CD4-positive, alpha-beta T cell (primary cell): ENCODE results near the gene TREX2. TPM values are rescaled to one million over a fixed set of nuclear protein-coding genes. Genes with fewer than 3 reads are reported as not detected.

Experiments used
- ATAC-seq: fragments of 200-7000 bp; cut with Tn5 transposase; one replicate; pipeline ENCODE4 v1.10.0; 2022; ENCODE audit warnings: mild to moderate bottlenecking; ENCODE audit not compliant: poor library complexity
- CTCF ChIA-PET: fragments of 350-600 bp; sonication (Branson Sonifier 250); formaldehyde crosslinking; loops from one replicate; lab custom pipeline; 2021; ENCODE audit warnings: antibody characterized with exemption, inconsistent platforms; lab: Charles Lee
- POLR2A ChIA-PET: fragments of 350-600 bp; sonication (Branson Sonifier 250); formaldehyde crosslinking; loops from one replicate; lab custom pipeline; 2021; ENCODE audit warnings: antibody characterized with exemption, inconsistent platforms; lab: Charles Lee
- DNase-seq, 14 experiments: peaks; one replicate each; pipeline ENCODE4 v3.0.0-alpha.2; 2013 to 2020; ENCODE audit warnings: mixed read lengths in 2 of 14
- H3K27ac ChIP-seq, 2 donors: one replicate each; pipeline versions ENCODE4 v1.5.1 to v1.7.0; 2013; ENCODE audit warnings: low read length in 2 of 2, low read depth in 1 of 2, mild to moderate bottlenecking in 1 of 2
- H3K27me3 ChIP-seq, 2 experiments: 1 replicate in 1 of 2; 2 replicates in 1 of 2; pipeline versions ENCODE4 v1.6.1 to v1.7.0; 2013; ENCODE audit warnings: low read length in 2 of 2, control low read depth in 1 of 2, mild to moderate bottlenecking in 1 of 2, moderate library complexity in 1 of 2; ENCODE audit not compliant: insufficient read depth in 2 of 2, control insufficient read depth in 1 of 2
- H3K36me3 ChIP-seq: one replicate; pipeline ENCODE4 v1.6.1; 2013; ENCODE audit warnings: low read length, control low read depth; ENCODE audit not compliant: insufficient read depth
- H3K4me1 ChIP-seq: one replicate; pipeline ENCODE4 v1.6.1; 2013; ENCODE audit warnings: low read length, control low read depth; ENCODE audit not compliant: insufficient read depth
- H3K4me3 ChIP-seq: one replicate; pipeline ENCODE4 v1.5.1; 2013; ENCODE audit warnings: mild to moderate bottlenecking, low read length, moderate library complexity
- H3K9me3 ChIP-seq, 2 experiments: 1 replicate in 1 of 2; 2 replicates in 1 of 2; pipeline versions ENCODE4 v1.6.1 to v1.7.0; 2013; ENCODE audit warnings: low read length in 2 of 2, mild to moderate bottlenecking in 2 of 2, control low read depth in 1 of 2, moderate library complexity in 1 of 2; ENCODE audit not compliant: control insufficient read depth in 1 of 2, insufficient read depth in 1 of 2
- H3K27ac Mint-ChIP-seq: one replicate; pipeline ENCODE4 v1.8.0; 2020; ENCODE audit warnings: mixed read lengths
- H3K27me3 Mint-ChIP-seq: one replicate; pipeline ENCODE4 v1.8.0; 2021; ENCODE audit warnings: mixed read lengths
- H3K36me3 Mint-ChIP-seq: one replicate; pipeline ENCODE4 v1.8.0; 2021; ENCODE audit warnings: low read depth, mixed read lengths
- H3K4me1 Mint-ChIP-seq: one replicate; pipeline ENCODE4 v1.8.0; 2021; ENCODE audit warnings: low read depth, mixed read lengths
- H3K4me3 Mint-ChIP-seq: one replicate; pipeline ENCODE4 v1.8.0; 2020; ENCODE audit warnings: mild to moderate bottlenecking, mixed read lengths
- H3K9me3 Mint-ChIP-seq: one replicate; pipeline ENCODE4 v1.8.0; 2020; ENCODE audit warnings: mixed read lengths
- intact Hi-C, 2 experiments: fragments of 100-400 bp; cut with DNase I in 1 of 2; cut with micrococcal nuclease in 1 of 2; formaldehyde crosslinking; loops; one replicate each; pipeline versions ENCODE4 v1.15.1 to v1.9.0; 2023 to 2025; cut with DNase I, micrococcal nuclease
- total RNA-seq, 174 experiments: library from RNA in 2 of 174; stranded (reverse) in 2 of 174; gene quantifications; one replicate each; pipeline ENCODE4 v1.2.3 and lab custom pipeline; 2021 to 2026
- TF ChIP-seq, protein P1 (sequence below): fragments of 200-600 bp; IDR thresholded peaks from one replicate; pipeline ENCODE4 v1.8.0; 2022; ENCODE audit warnings: antibody characterized with exemption, mild to moderate bottlenecking

Gene TREX2
- total RNA-seq, 2 experiments from 2014 or later, result 1.1 to 1.4 TPM

DNA sequence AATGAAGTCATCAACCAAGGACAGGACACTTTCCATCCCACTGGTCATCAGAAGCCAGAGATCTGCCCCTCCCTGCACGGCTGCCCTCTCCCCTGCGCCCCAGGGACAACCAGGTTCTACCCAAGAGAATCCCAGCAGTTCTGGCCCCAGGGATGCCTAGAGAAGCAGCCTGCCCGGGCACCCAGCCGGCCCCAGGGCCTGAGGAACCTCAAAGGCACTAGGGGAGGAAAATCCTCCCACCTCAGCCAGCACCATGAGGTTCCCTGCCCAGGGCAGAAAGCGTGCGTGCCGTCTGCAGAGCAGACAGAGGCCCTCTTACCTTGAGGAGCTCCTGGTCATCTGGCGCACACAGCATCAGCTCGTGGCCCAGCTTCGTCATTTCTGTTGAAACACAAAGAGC is 16.4 kb upstream of the TREX2 start:
- Mint-ChIP-seq H3K27ac (no peak overlapping the region), H3K9me3 (no peaks in the 10 kb centered on the region), H3K36me3 (peaks cover 42% of the 10 kb centered on the region), H3K4me1 (no peaks in the 10 kb centered on the region), H3K27me3 (no peaks in the 10 kb centered on the region), H3K4me3 (no peak overlapping the region)
- Histone ChIP-seq H3K36me3 (peaks cover 21% of the 10 kb centered on the region), H3K27me3 (no peaks in the 10 kb centered on the region), H3K4me1 (no peaks in the 10 kb centered on the region), H3K9me3 (no peaks in the 10 kb centered on the region), H3K4me3 (no peak overlapping the region), H3K27ac (no peak overlapping the region)
- ATAC-seq, result no peak
- POLR2A ChIA-PET, result no interaction called here
- DNase-seq, result no peak
- TF ChIP-seq, protein P1, sequence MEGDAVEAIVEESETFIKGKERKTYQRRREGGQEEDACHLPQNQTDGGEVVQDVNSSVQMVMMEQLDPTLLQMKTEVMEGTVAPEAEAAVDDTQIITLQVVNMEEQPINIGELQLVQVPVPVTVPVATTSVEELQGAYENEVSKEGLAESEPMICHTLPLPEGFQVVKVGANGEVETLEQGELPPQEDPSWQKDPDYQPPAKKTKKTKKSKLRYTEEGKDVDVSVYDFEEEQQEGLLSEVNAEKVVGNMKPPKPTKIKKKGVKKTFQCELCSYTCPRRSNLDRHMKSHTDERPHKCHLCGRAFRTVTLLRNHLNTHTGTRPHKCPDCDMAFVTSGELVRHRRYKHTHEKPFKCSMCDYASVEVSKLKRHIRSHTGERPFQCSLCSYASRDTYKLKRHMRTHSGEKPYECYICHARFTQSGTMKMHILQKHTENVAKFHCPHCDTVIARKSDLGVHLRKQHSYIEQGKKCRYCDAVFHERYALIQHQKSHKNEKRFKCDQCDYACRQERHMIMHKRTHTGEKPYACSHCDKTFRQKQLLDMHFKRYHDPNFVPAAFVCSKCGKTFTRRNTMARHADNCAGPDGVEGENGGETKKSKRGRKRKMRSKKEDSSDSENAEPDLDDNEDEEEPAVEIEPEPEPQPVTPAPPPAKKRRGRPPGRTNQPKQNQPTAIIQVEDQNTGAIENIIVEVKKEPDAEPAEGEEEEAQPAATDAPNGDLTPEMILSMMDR, result no peak
- CTCF ChIA-PET, result no interaction called here
- intact Hi-C loops, result no loop called here

DNA sequence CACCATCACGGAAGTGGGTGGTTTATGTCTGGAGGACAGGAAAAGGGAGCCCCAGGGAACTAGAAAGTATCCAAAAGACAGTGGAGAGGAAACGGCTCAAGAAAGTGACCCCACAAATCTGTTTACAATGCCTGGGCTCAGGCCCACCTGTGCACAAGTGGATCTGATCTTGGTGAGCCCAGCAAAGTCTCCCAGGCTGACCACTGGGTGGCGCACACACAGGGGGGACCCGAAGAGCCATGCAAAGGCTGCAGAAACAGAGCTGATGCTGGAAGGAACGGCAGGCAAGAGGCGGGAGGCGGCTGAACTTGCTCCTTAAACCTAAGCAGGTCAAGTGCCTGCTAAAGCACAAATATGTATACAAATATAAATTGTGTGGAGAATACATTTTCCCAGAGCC is 15.0 kb upstream of the TREX2 start:
- POLR2A ChIA-PET, result no interaction called here
- Histone ChIP-seq H3K9me3 (no peaks in the 10 kb centered on the region), H3K4me1 (no peaks in the 10 kb centered on the region), H3K27me3 (no peaks in the 10 kb centered on the region), H3K27ac (no peak overlapping the region), H3K4me3 (no peak overlapping the region), H3K36me3 (peaks cover 32% of the 10 kb centered on the region)
- Mint-ChIP-seq H3K9me3 (no peaks in the 10 kb centered on the region), H3K36me3 (peaks cover 42% of the 10 kb centered on the region), H3K4me3 (no peak overlapping the region), H3K27me3 (no peaks in the 10 kb centered on the region), H3K27ac (no peak overlapping the region), H3K4me1 (no peaks in the 10 kb centered on the region)
- CTCF ChIA-PET, result interaction anchor here (1.1 to 1.4 kb wide), 3 partner anchors 10 to 519 kb away, joined by 3 to 7 read pairs (median 7); partner anchors contain the start of gene HAUS7
- intact Hi-C loops, result loop anchor here in 1 of 2 experiments (2.0 kb wide), 1 partner anchor 46 kb away; no protein-coding TSS in a partner anchor
- peak; percentile 44 for ATAC-seq
- TF ChIP-seq, protein P1, result peak; percentile 48
- peak in 13 of 14 experiments; percentile 35 to 68 (median 44) for DNase-seq

DNA sequence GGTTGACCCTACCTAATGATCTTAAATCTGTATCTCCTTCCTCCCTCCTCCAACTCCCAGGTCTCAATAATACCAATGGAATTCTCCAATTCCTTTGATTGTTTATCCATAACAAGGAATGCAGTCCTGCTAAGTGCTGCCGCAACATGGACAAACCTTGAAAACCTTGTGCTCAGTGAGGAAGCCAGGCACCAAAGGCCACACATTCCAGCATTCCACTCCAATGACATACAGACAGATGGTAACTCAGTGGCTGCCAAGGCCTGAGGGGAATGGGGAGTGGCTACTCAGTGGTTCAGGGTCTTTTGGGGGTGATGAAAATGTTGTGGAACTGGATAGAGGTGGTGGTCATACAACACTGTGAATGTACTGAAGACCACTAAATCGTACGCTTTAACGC is 14.1 kb upstream of the TREX2 start:
- intact Hi-C loops, result loop anchor here in 1 of 2 experiments (2.0 kb wide), 1 partner anchor 47 kb away; no protein-coding TSS in a partner anchor
- POLR2A ChIA-PET, result no interaction called here
- H3K27ac Mint-ChIP-seq, result no peak overlapping the region
- no peaks in the 10 kb centered on the region for H3K4me1 Mint-ChIP-seq
- no peak overlapping the region for H3K4me3 Mint-ChIP-seq
- TF ChIP-seq, protein P1, result no peak
- H3K9me3 Mint-ChIP-seq, result no peaks in the 10 kb centered on the region
- H3K27me3 ChIP-seq, result no peaks in the 10 kb centered on the region
- H3K36me3 ChIP-seq, result peaks cover 41% of the 10 kb centered on the region
- no peak for ATAC-seq
- no peaks in the 10 kb centered on the region for H3K9me3 ChIP-seq
- H3K27ac ChIP-seq, result no peak overlapping the region
- CTCF ChIA-PET, result interaction anchor here (1.4 kb wide), 1 partner anchor 47 kb away, joined by 7 read pairs; no protein-coding TSS in a partner anchor
- no peak overlapping the region for H3K4me3 ChIP-seq
- no peaks in the 10 kb centered on the region for H3K27me3 Mint-ChIP-seq
- H3K36me3 Mint-ChIP-seq, result peaks cover 42% of the 10 kb centered on the region
- no peak for DNase-seq
- no peaks in the 10 kb centered on the region for H3K4me1 ChIP-seq
